A673 (cell line): Measurements from ENCODE around the gene GAD2. TPM values are rescaled to one million over a fixed set of nuclear protein-coding genes. Genes with fewer than 3 reads are reported as not detected.
A peak's percentile ranks its signal among the peaks of the same experiment; 100 is the strongest.

ENCODE experiments used
- BruUV-seq: library from RNA; stranded (reverse); fragments of 400-500 nt; replicated peaks from 2 replicates; lab custom pipeline; 2021; lab: Mats Ljungman, UMichigan
- CTCF ChIA-PET: fragments of 300-600 bp; sonication (Branson Sonifier 250); formaldehyde crosslinking; loops from one replicate; lab custom pipeline; 2022; ENCODE audit warnings: antibody characterized with exemption; lab: Charles Lee
- POLR2A ChIA-PET: fragments of 300-600 bp; sonication (Branson Sonifier 250); formaldehyde crosslinking; loops from one replicate; lab custom pipeline; 2022; ENCODE audit warnings: antibody characterized with exemption; ENCODE audit not compliant: low non-redundant PET; lab: Charles Lee
- DNase-seq: peaks from one replicate; pipeline ENCODE4 v3.0.0-alpha.2; 2015; ENCODE audit warnings: low spot score
- H3K27ac ChIP-seq: fragments of 200-600 bp; sonication (generic); 2 replicates; pipeline ENCODE4 v1.5.1; 2016; ENCODE audit warnings: mixed run types, low read depth, mild to moderate bottlenecking, mixed read lengths, antibody characterized with exemption, low read length; ENCODE audit not compliant: poor library complexity, severe bottlenecking
- H3K27me3 ChIP-seq: fragments of 200-600 bp; sonication (generic); replicated peaks from 2 replicates; pipeline ENCODE4 v1.6.1; 2017; ENCODE audit warnings: mixed run types, low read depth, mild to moderate bottlenecking, mixed read lengths, antibody characterized with exemption, low read length; ENCODE audit not compliant: insufficient read depth, poor library complexity
- H3K36me3 ChIP-seq: fragments of 200-600 bp; sonication (generic); 2 replicates; pipeline ENCODE4 v1.6.1; 2016; ENCODE audit warnings: mixed run types, mild to moderate bottlenecking, mixed read lengths, antibody characterized with exemption, low read length; ENCODE audit not compliant: insufficient read depth, poor library complexity, severe bottlenecking
- H3K4me1 ChIP-seq: fragments of 200-600 bp; sonication (generic); 2 replicates; pipeline ENCODE4 v1.6.1; 2017; ENCODE audit warnings: mixed run types, mild to moderate bottlenecking, mixed read lengths, antibody characterized with exemption, low read length; ENCODE audit not compliant: insufficient read depth, poor library complexity, severe bottlenecking
- H3K4me3 ChIP-seq: fragments of 200-600 bp; sonication (generic); 2 replicates; pipeline ENCODE4 v1.5.1; 2016; ENCODE audit warnings: low read depth, mixed run types, mild to moderate bottlenecking, mixed read lengths, low read length; ENCODE audit not compliant: poor library complexity, severe bottlenecking
- H3K9me3 ChIP-seq: fragments of 200-600 bp; sonication (generic); 2 replicates; pipeline ENCODE4 v1.6.1; 2016; ENCODE audit warnings: mixed run types, low read depth, mild to moderate bottlenecking, mixed read lengths, antibody characterized with exemption, low read length; ENCODE audit not compliant: poor library complexity, severe bottlenecking
- CTCF ChIP-seq: fragments of 300-800, 200-600 bp; sonication (generic); conservative IDR thresholded peaks from 2 replicates; pipeline ENCODE4 v1.5.1; 2017; ENCODE audit warnings: low read depth, mild to moderate bottlenecking, antibody characterized with exemption, low read length, moderate library complexity, mixed read lengths
- EZH2 ChIP-seq: fragments of 200-600 bp; sonication (generic); IDR thresholded peaks from 2 replicates; pipeline ENCODE4 v1.6.1; 2017; ENCODE audit warnings: borderline replicate concordance, low read depth, mild to moderate bottlenecking, mixed read lengths, antibody characterized with exemption, low read length; ENCODE audit not compliant: poor library complexity, severe bottlenecking
- intact Hi-C: fragments of 100-400 bp; cut with micrococcal nuclease; formaldehyde crosslinking; loops from one replicate; pipeline ENCODE4 v1.10.0; 2022; ENCODE audit not compliant: unreplicated experiment
- total RNA-seq: library from RNA; stranded (reverse); gene quantifications from 2 replicates; pipeline ENCODE4 v1.2.3, GENCODE V29; 2021

The GAD2 gene
- total RNA-seq, 1 experiment from 2014 or later: 0.28 TPM

GRCh38 chr10:26323219-26323618 is 106.6 kb downstream of the GAD2 start:
- intact Hi-C loops: no loop called here
- Histone ChIP-seq H3K4me1 (no peaks in the 10 kb centered on the region), H3K27me3 (no peaks in the 10 kb centered on the region), H3K4me3 (no peak overlapping the region), H3K36me3 (no peaks in the 10 kb centered on the region), H3K27ac (no peak overlapping the region), H3K9me3 (no peaks in the 10 kb centered on the region)
- ChIA-PET CTCF (no interaction called here), POLR2A (no interaction called here)
- TF ChIP-seq CTCF (no peak), EZH2 (no peak)
- BruUV-seq: no TSS peak
- DNase-seq: peak; percentile 9

GRCh38 chr10:26326851-26327250 is 110.3 kb downstream of the GAD2 start:
- Histone ChIP-seq H3K36me3 (no peaks in the 10 kb centered on the region), H3K9me3 (no peaks in the 10 kb centered on the region), H3K27me3 (no peaks in the 10 kb centered on the region), H3K27ac (no peak overlapping the region), H3K4me3 (no peak overlapping the region), H3K4me1 (no peaks in the 10 kb centered on the region)
- ChIA-PET POLR2A (interaction anchor here (0.6 kb wide), 1 partner anchor 1976 kb away, joined by 3 read pairs; no protein-coding TSS in a partner anchor), CTCF (no interaction called here)
- TF ChIP-seq CTCF: no peak
- no peak for TF ChIP-seq EZH2
- no peak for DNase-seq
- intact Hi-C loops: no loop called here
- no TSS peak for BruUV-seq

GRCh38 chr10:26327811-26328210 is 111.2 kb downstream of the GAD2 start:
- CTCF ChIA-PET: interaction anchor here (0.5 kb wide), 1 partner anchor 772 kb away, joined by 3 read pairs; no protein-coding TSS in a partner anchor
- Histone ChIP-seq H3K4me1 (no peaks in the 10 kb centered on the region), H3K27me3 (no peaks in the 10 kb centered on the region), H3K9me3 (no peaks in the 10 kb centered on the region), H3K36me3 (no peaks in the 10 kb centered on the region), H3K4me3 (no peak overlapping the region), H3K27ac (no peak overlapping the region)
- POLR2A ChIA-PET: no interaction called here
- BruUV-seq: no TSS peak
- TF ChIP-seq EZH2 (no peak), CTCF (no peak)
- DNase-seq: no peak
- intact Hi-C loops: no loop called here
